ENCODE results near the gene CAP2. TPM values are rescaled to one million over a fixed set of nuclear protein-coding genes. Genes with fewer than 3 reads are reported as not detected.

CAP2 gene
- total and polyA plus RNA-seq, 7 experiments from 2014 or later, result not detected

DNA sequence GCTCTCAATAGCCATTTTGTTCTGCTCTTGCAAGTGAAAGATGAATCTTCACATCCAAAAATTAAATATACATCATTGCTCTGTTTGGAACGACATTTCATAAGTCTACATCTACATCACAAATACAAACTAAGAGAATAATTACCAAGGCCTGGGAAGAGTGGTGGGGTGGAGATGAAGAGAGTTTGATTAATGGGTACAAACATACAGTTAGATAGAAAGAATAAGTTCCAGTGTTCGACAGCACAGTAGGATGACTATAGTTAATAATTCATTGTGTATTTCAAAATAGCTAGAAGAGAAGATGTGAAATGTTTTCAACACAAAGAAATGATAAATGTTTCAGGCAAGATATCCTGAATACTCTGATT, 38.0 kb upstream of the CAP2 start:
- ChIA-PET CTCF (no interaction called here), POLR2A (no interaction called here)
- Histone ChIP-seq H3K36me3 (ENCODE audit: control insufficient read depth in 2 of 3, insufficient read depth in 3 of 3, low read length in 3 of 3) (no peaks in the 10 kb centered on the region), H3K4me3 (ENCODE audit: low read length) (no peak overlapping the region), H3K9me3 (ENCODE audit: control insufficient read depth in 2 of 3, low read length in 3 of 3) (no peaks in the 10 kb centered on the region), H3K27ac (ENCODE audit: low read depth, low read length) (no peak overlapping the region), H3K27me3 (ENCODE audit: control insufficient read depth in 2 of 2, insufficient read depth in 2 of 2, low read length in 2 of 2) (no peaks in the 10 kb centered on the region), H3K4me1 (ENCODE audit: control insufficient read depth in 2 of 2, insufficient read depth in 2 of 2, low read length in 2 of 2) (no peaks in the 10 kb centered on the region)
- ATAC-seq (no peak), DNase-seq (no peak)
- H3K27me3 Mint-ChIP-seq, result peaks cover 0 to 15% (median 4%) of the 10 kb centered on the region in 5 donors
- H3K27ac Mint-ChIP-seq, result no peak overlapping the region
- no peaks in the 10 kb centered on the region for H3K36me3 Mint-ChIP-seq
- H3K4me3 Mint-ChIP-seq, result no peak overlapping the region
- no peaks in the 10 kb centered on the region for H3K4me1 Mint-ChIP-seq
- intact Hi-C loops (cut with micrococcal nuclease), result no loop called here
- H3K9me3 Mint-ChIP-seq, result peaks cover 0 to 6% (median 0%) of the 10 kb centered on the region in 11 donors

DNA sequence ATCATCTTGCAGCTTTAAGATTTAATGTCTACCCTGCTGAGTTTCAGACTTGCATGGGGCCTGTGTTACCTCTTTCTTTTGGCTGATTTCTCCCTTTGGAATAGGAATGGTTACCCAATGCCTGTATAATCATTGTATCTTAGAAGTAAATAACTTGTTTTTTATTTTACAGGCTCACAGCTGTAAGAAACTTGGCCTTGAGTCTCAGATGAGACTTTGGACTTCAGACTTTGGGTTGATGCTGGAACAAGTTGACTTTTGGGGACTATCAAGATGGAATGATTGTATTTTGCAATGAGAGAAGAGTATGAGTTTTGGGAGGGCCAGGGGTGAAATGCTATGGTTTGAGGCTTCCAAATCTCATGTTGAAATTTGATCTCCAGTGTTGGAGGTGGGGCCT, 34.9 kb upstream of the CAP2 start:
- POLR2A ChIA-PET, result no interaction called here

DNA sequence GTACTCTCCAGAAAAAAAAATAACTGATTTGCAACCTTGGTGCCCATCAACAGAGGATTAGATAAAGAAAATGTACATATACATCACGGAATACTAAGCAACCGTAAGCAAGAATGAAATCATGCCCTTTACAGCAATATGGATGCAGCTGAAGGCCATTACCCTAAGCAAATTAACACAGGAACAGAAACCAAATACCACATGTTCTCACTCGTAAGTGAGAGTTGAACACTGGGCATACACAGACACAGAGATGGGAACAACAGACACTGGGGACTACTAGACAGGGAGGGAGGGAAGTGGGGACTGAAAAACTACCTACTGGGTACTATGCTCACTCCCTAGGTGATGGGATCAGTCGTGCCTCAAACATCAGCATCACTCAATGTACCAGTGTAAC, 32.8 kb upstream of the CAP2 start:
- H3K27ac Mint-ChIP-seq, result no peak overlapping the region
- POLR2A ChIA-PET, result no interaction called here
- H3K36me3 ChIP-seq (ENCODE audit: control insufficient read depth in 2 of 3, insufficient read depth in 3 of 3, low read length in 3 of 3), result no peaks in the 10 kb centered on the region
- H3K36me3 Mint-ChIP-seq, result no peaks in the 10 kb centered on the region
- H3K4me3 Mint-ChIP-seq, result no peak overlapping the region
- no peaks in the 10 kb centered on the region for H3K4me1 Mint-ChIP-seq
- intact Hi-C loops (cut with micrococcal nuclease), result no loop called here
- CTCF ChIA-PET, result no interaction called here
- no peak overlapping the region for H3K27ac ChIP-seq (ENCODE audit: low read depth, low read length)
- H3K27me3 Mint-ChIP-seq, result peaks cover 0 to 4% (median 0%) of the 10 kb centered on the region in 5 donors
- ATAC-seq (no peak), DNase-seq (no peak)
- H3K4me1 ChIP-seq (ENCODE audit: control insufficient read depth in 2 of 2, insufficient read depth in 2 of 2, low read length in 2 of 2), result no peaks in the 10 kb centered on the region
- H3K9me3 ChIP-seq (ENCODE audit: control insufficient read depth in 2 of 3, low read length in 3 of 3), result no peaks in the 10 kb centered on the region
- peaks cover 0 to 6% (median 2%) of the 10 kb centered on the region in 11 donors for H3K9me3 Mint-ChIP-seq
- no peak overlapping the region for H3K4me3 ChIP-seq (ENCODE audit: low read length)
- no peaks in the 10 kb centered on the region for H3K27me3 ChIP-seq (ENCODE audit: control insufficient read depth in 2 of 2, insufficient read depth in 2 of 2, low read length in 2 of 2)

More for the DNA sequence above, 34.9 kb upstream of the CAP2 start:
- Histone ChIP-seq H3K27ac (ENCODE audit: low read depth, low read length) (no peak overlapping the region), H3K4me1 (ENCODE audit: control insufficient read depth in 2 of 2, insufficient read depth in 2 of 2, low read length in 2 of 2) (no peaks in the 10 kb centered on the region), H3K9me3 (ENCODE audit: control insufficient read depth in 2 of 3, low read length in 3 of 3) (no peaks in the 10 kb centered on the region), H3K36me3 (ENCODE audit: control insufficient read depth in 2 of 3, insufficient read depth in 3 of 3, low read length in 3 of 3) (no peaks in the 10 kb centered on the region), H3K27me3 (ENCODE audit: control insufficient read depth in 2 of 2, insufficient read depth in 2 of 2, low read length in 2 of 2) (no peaks in the 10 kb centered on the region), H3K4me3 (ENCODE audit: low read length) (no peak overlapping the region)
- peaks cover 0 to 6% (median 2%) of the 10 kb centered on the region in 11 donors for H3K9me3 Mint-ChIP-seq
- no peak overlapping the region for H3K27ac Mint-ChIP-seq
- no peaks in the 10 kb centered on the region for H3K36me3 Mint-ChIP-seq
- H3K4me3 Mint-ChIP-seq, result no peak overlapping the region
- H3K27me3 Mint-ChIP-seq, result peaks cover 0 to 8% (median 0%) of the 10 kb centered on the region in 5 donors
- DNase-seq, result no peak
- CTCF ChIA-PET, result no interaction called here
- intact Hi-C loops (cut with micrococcal nuclease), result no loop called here
- ATAC-seq, result no peak
- H3K4me1 Mint-ChIP-seq, result no peaks in the 10 kb centered on the region

DNA sequence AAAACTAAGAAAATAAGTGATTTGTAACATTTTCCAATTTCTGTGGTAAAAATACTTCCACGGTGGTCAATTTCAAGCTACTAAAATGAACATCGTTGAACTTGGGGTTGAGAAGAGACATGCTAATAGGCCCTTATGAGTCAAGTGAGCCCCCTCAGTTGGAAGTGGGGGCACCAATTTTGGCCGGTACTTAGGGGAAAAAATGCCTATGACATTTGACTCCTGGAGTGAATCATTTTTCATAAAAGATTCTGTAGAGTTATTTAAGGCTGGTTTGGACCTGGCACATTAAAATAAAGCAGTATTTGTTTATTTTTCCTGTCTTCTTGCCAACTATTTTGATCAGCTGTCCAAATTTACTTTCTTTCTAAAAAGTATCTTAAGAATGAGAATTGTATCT, 32.4 kb upstream of the CAP2 start:
- no peak overlapping the region for H3K4me3 ChIP-seq (ENCODE audit: low read length)
- H3K4me1 Mint-ChIP-seq, result no peaks in the 10 kb centered on the region
- intact Hi-C loops (cut with micrococcal nuclease), result no loop called here

DNA sequence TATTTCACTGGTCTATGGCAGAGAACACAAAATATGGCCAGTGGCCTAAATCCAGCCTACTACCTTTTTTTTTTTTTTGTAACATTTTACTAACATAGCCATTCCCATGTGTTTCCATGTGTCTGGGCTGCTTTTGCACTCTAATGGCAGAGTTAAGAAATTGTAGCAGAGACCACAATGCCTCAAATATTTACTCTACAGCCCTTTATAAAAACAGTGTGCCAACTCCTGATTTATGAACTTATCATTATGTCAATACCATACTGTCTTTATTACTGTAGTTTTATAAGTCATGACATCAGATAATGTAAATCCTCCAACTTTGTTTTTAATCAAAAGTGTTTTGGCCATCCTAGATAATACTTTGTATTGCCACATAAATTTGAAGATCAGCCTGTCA, 27.4 kb upstream of the CAP2 start:
- no peaks in the 10 kb centered on the region for H3K27me3 ChIP-seq (ENCODE audit: control insufficient read depth in 2 of 2, insufficient read depth in 2 of 2, low read length in 2 of 2)
- no peaks in the 10 kb centered on the region for H3K36me3 Mint-ChIP-seq
- peaks cover 0 to 7% (median 0%) of the 10 kb centered on the region in 3 experiments for H3K9me3 ChIP-seq (ENCODE audit: control insufficient read depth in 2 of 3, low read length in 3 of 3)
- no peaks in the 10 kb centered on the region for H3K36me3 ChIP-seq (ENCODE audit: control insufficient read depth in 2 of 3, insufficient read depth in 3 of 3, low read length in 3 of 3)
- H3K4me3 Mint-ChIP-seq, result no peak overlapping the region
- H3K4me1 Mint-ChIP-seq, result no peaks in the 10 kb centered on the region
- CTCF ChIA-PET, result interaction anchor here (0.6 kb wide), 1 partner anchor 1153 kb away, joined by 3 read pairs; no protein-coding TSS in a partner anchor
- H3K27ac ChIP-seq (ENCODE audit: low read depth, low read length), result no peak overlapping the region
- no peaks in the 10 kb centered on the region for H3K4me1 ChIP-seq (ENCODE audit: control insufficient read depth in 2 of 2, insufficient read depth in 2 of 2, low read length in 2 of 2)
- peaks cover 0 to 8% (median 0%) of the 10 kb centered on the region in 5 donors for H3K27me3 Mint-ChIP-seq
- peaks cover 0 to 18% (median 10%) of the 10 kb centered on the region in 11 donors for H3K9me3 Mint-ChIP-seq
- DNase-seq (no peak), ATAC-seq (no peak)
- H3K4me3 ChIP-seq (ENCODE audit: low read length), result no peak overlapping the region
- POLR2A ChIA-PET, result no interaction called here
- intact Hi-C loops (cut with micrococcal nuclease), result no loop called here
- H3K27ac Mint-ChIP-seq, result no peak overlapping the region

More for the DNA sequence above, 32.4 kb upstream of the CAP2 start:
- POLR2A ChIA-PET, result no interaction called here
- no peaks in the 10 kb centered on the region for H3K36me3 Mint-ChIP-seq
- DNase-seq (no peak), ATAC-seq (no peak)
- Histone ChIP-seq H3K9me3 (ENCODE audit: control insufficient read depth in 2 of 3, low read length in 3 of 3) (no peaks in the 10 kb centered on the region), H3K36me3 (ENCODE audit: control insufficient read depth in 2 of 3, insufficient read depth in 3 of 3, low read length in 3 of 3) (no peaks in the 10 kb centered on the region), H3K27me3 (ENCODE audit: control insufficient read depth in 2 of 2, insufficient read depth in 2 of 2, low read length in 2 of 2) (no peaks in the 10 kb centered on the region), H3K4me1 (ENCODE audit: control insufficient read depth in 2 of 2, insufficient read depth in 2 of 2, low read length in 2 of 2) (no peaks in the 10 kb centered on the region), H3K27ac (ENCODE audit: low read depth, low read length) (no peak overlapping the region)
- CTCF ChIA-PET, result no interaction called here
- H3K27ac Mint-ChIP-seq, result no peak overlapping the region
- H3K4me3 Mint-ChIP-seq, result no peak overlapping the region
- peaks cover 0 to 4% (median 0%) of the 10 kb centered on the region in 5 donors for H3K27me3 Mint-ChIP-seq
- H3K9me3 Mint-ChIP-seq, result peaks cover 0 to 8% (median 2%) of the 10 kb centered on the region in 11 donors

DNA sequence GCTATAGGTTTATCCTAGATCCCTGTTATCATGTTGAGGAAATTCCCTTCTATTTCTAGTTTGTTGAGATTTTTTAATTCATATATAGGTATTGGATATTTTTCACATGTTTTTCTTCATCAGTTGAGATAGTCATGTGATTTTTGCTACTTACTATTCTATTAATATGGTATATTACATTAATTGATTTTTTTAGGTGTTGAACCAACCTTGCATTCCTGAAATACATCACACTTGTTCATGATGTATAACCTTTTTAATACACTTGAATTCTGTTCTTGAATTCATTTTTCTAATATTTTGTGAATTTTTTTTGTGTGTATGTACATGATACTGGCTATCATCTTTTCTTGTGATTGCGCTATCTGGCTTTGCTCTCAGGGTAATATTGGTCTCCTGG, 25.5 kb upstream of the CAP2 start:
- Mint-ChIP-seq H3K36me3 (no peaks in the 10 kb centered on the region), H3K27me3 (peaks cover 0 to 10% (median 1%) of the 10 kb centered on the region in 5 donors), H3K27ac (no peak overlapping the region), H3K4me1 (no peaks in the 10 kb centered on the region), H3K9me3 (peaks cover 0 to 21% (median 11%) of the 10 kb centered on the region in 11 donors), H3K4me3 (no peak overlapping the region)
- DNase-seq (no peak), ATAC-seq (no peak)
- POLR2A ChIA-PET, result no interaction called here
- CTCF ChIA-PET, result no interaction called here
- Histone ChIP-seq H3K4me1 (ENCODE audit: control insufficient read depth in 2 of 2, insufficient read depth in 2 of 2, low read length in 2 of 2) (no peaks in the 10 kb centered on the region), H3K4me3 (ENCODE audit: low read length) (no peak overlapping the region), H3K27me3 (ENCODE audit: control insufficient read depth in 2 of 2, insufficient read depth in 2 of 2, low read length in 2 of 2) (no peaks in the 10 kb centered on the region), H3K36me3 (ENCODE audit: control insufficient read depth in 2 of 3, insufficient read depth in 3 of 3, low read length in 3 of 3) (no peaks in the 10 kb centered on the region), H3K9me3 (ENCODE audit: control insufficient read depth in 2 of 3, low read length in 3 of 3) (peaks cover 0 to 7% (median 0%) of the 10 kb centered on the region in 3 experiments), H3K27ac (ENCODE audit: low read depth, low read length) (no peak overlapping the region)
- intact Hi-C loops (cut with micrococcal nuclease), result no loop called here

DNA sequence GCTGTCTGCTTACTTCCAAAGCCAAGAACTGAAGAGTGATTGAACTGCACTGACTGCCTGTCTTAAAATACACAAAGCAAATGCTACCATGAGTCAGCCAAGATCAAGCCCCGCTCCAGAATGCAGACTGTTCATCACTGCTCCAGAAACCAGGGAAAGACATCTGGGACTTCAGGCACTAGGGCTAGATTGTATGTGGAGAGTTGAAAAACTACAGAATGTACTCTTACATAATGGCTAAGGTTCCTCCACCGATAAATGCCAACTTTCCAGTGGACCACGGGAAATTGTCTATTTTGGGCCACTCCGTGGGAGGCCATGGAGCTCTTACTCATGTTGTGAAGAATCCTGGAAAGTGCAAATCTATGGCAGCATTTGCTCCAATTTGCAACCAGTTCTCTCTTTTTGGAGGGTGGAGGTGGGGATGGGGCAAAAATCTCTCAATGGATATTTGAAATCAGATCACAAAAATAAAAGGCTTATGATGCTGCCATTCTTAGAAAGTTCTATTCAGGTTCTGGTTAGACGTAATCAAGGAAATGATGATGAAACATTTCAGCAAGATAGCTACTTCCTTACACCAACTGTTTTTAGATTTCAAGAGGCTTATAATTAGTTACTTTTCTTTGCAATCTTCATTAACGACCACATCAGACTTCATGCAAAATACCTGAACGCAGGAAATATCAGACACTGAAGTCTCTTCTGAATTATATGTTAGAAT, 11.8 kb upstream of the CAP2 start:
- Mint-ChIP-seq H3K36me3 (no peaks in the 10 kb centered on the region), H3K27me3 (peaks cover 0 to 23% (median 5%) of the 10 kb centered on the region in 5 donors), H3K4me1 (no peaks in the 10 kb centered on the region), H3K9me3 (peaks cover 0 to 3% (median 0%) of the 10 kb centered on the region in 11 donors), H3K27ac (no peak overlapping the region), H3K4me3 (no peak overlapping the region)
- intact Hi-C loops (cut with micrococcal nuclease), result no loop called here
- DNase-seq (no peak), ATAC-seq (no peak)
- no peaks in the 10 kb centered on the region for H3K36me3 ChIP-seq (ENCODE audit: control insufficient read depth in 2 of 3, insufficient read depth in 3 of 3, low read length in 3 of 3)
- H3K27me3 ChIP-seq (ENCODE audit: control insufficient read depth in 2 of 2, insufficient read depth in 2 of 2, low read length in 2 of 2), result no peaks in the 10 kb centered on the region
- H3K9me3 ChIP-seq (ENCODE audit: control insufficient read depth in 2 of 3, low read length in 3 of 3), result no peaks in the 10 kb centered on the region
- no peaks in the 10 kb centered on the region for H3K4me1 ChIP-seq (ENCODE audit: control insufficient read depth in 2 of 2, insufficient read depth in 2 of 2, low read length in 2 of 2)
- H3K27ac ChIP-seq (ENCODE audit: low read depth, low read length), result no peak overlapping the region
- no peak overlapping the region for H3K4me3 ChIP-seq (ENCODE audit: low read length)
- POLR2A ChIA-PET, result no interaction called here
- CTCF ChIA-PET, result interaction anchor here (0.6 kb wide), 1 partner anchor 132 kb away, joined by 4 read pairs; no protein-coding TSS in a partner anchor

All from naive thymus-derived CD4-positive, alpha-beta T cell (primary cell).